Common myeloid progenitor, CD34-positive (primary cell): Measurements from ENCODE around the gene NPFFR2.

Experiments used
- CTCF ChIA-PET: fragments of 350-600 bp; sonication (Branson Sonifier 250); formaldehyde crosslinking; loops from one replicate; lab custom pipeline; 2021; ENCODE audit warnings: antibody characterized with exemption; lab: Charles Lee
- POLR2A ChIA-PET: fragments of 350-600 bp; sonication (Branson Sonifier 250); formaldehyde crosslinking; loops from one replicate; lab custom pipeline; 2021; ENCODE audit warnings: antibody characterized with exemption; lab: Charles Lee
- DNase-seq, 3 donors: peaks; one replicate each; pipeline versions ENCODE4 v3.0.0 to v3.0.0-alpha.2; 2013
- H3K27ac ChIP-seq, 2 experiments: 1 replicate in 1 of 2; 2 replicates in 1 of 2; pipeline ENCODE4 v1.7.0; 2013; ENCODE audit warnings: inconsistent platforms in 2 of 2, low read length in 2 of 2, mild to moderate bottlenecking in 2 of 2, low read depth in 1 of 2, moderate library complexity in 1 of 2; ENCODE audit not compliant: severe bottlenecking in 2 of 2, insufficient read depth in 1 of 2, poor library complexity in 1 of 2
- H3K27me3 ChIP-seq, 5 experiments: replicated peaks in 2 of 5; 1 replicate in 3 of 5; 2 replicates in 2 of 5; pipeline versions ENCODE4 v1.6.1 to v1.7.0; 2013; ENCODE audit warnings: low read length in 4 of 5, mild to moderate bottlenecking in 2 of 5, moderate library complexity in 2 of 5, inconsistent platforms in 1 of 5; ENCODE audit not compliant: insufficient read depth in 5 of 5, control insufficient read depth in 4 of 5
- H3K36me3 ChIP-seq, 4 experiments: 1 replicate in 2 of 4; 2 replicates in 2 of 4; pipeline versions ENCODE4 v1.6.1 to v1.7.0; 2013; ENCODE audit warnings: low read length in 3 of 4, control low read depth in 1 of 4, mild to moderate bottlenecking in 1 of 4; ENCODE audit not compliant: control insufficient read depth in 4 of 4, insufficient read depth in 4 of 4
- H3K4me1 ChIP-seq, 4 experiments: 1 replicate in 3 of 4; 2 replicates in 1 of 4; pipeline versions ENCODE4 v1.6.1 to v1.7.1; 2013; ENCODE audit warnings: low read length in 3 of 4, mild to moderate bottlenecking in 3 of 4, control low read depth in 1 of 4, inconsistent platforms in 1 of 4, moderate library complexity in 1 of 4; ENCODE audit not compliant: control insufficient read depth in 4 of 4, insufficient read depth in 4 of 4; ENCODE audit errors: control extremely low read depth in 1 of 4
- H3K4me3 ChIP-seq, 7 experiments: 1 replicate in 4 of 7; 2 replicates in 3 of 7; pipeline versions ENCODE4 v1.5.1 to v1.7.0; 2013; ENCODE audit warnings: mild to moderate bottlenecking in 7 of 7, low read length in 6 of 7, moderate library complexity in 6 of 7, inconsistent platforms in 2 of 7, low read depth in 2 of 7, control low read depth in 1 of 7; ENCODE audit not compliant: insufficient read depth in 4 of 7, control insufficient read depth in 1 of 7; ENCODE audit errors: extremely low read depth in 1 of 7
- H3K9me3 ChIP-seq, 5 experiments: 1 replicate in 4 of 5; 2 replicates in 1 of 5; pipeline versions ENCODE4 v1.6.1 to v1.7.1; 2013; ENCODE audit warnings: low read length in 4 of 5, mild to moderate bottlenecking in 2 of 5, inconsistent platforms in 1 of 5, low read depth in 1 of 5, moderate library complexity in 1 of 5; ENCODE audit not compliant: control insufficient read depth in 4 of 5, insufficient read depth in 2 of 5; ENCODE audit errors: control extremely low read depth in 1 of 5
- WGBS: methylation state at CpG from one replicate; pipeline ENCODE4 v1.1.5; 2013; ENCODE audit not compliant: insufficient coverage; 5-methylcytosine and 5-hydroxymethylcytosine counted together

The NPFFR2 gene

GRCh38 chr4:72019688-72020087 lies 12.1 kb upstream of the NPFFR2 start:
- WGBS: 87% methylated on average over 2 of the region's 3 CpGs
- H3K36me3 ChIP-seq: no peaks in the 10 kb centered on the region
- no peak for DNase-seq
- CTCF ChIA-PET: no interaction called here
- no peaks in the 10 kb centered on the region for H3K27me3 ChIP-seq
- no peaks in the 10 kb centered on the region for H3K4me1 ChIP-seq
- H3K9me3 ChIP-seq: no peaks in the 10 kb centered on the region
- no peak overlapping the region for H3K4me3 ChIP-seq
- no peak overlapping the region for H3K27ac ChIP-seq
- POLR2A ChIA-PET: no interaction called here

GRCh38 chr4:72022553-72022952 lies 9.2 kb upstream of the NPFFR2 start:
- CTCF ChIA-PET: no interaction called here
- no peaks in the 10 kb centered on the region for H3K4me1 ChIP-seq
- no CpG with 5 or more reads among the region's 1 CpG for WGBS
- DNase-seq: no peak
- H3K9me3 ChIP-seq: no peaks in the 10 kb centered on the region
- H3K27me3 ChIP-seq: no peaks in the 10 kb centered on the region
- no peak overlapping the region for H3K27ac ChIP-seq
- no peaks in the 10 kb centered on the region for H3K36me3 ChIP-seq
- POLR2A ChIA-PET: no interaction called here
- no peak overlapping the region for H3K4me3 ChIP-seq

- H3K4me3 ChIP-seq: no peak overlapping the region
- H3K27ac ChIP-seq: no peak overlapping the region
- no peaks in the 10 kb centered on the region for H3K27me3 ChIP-seq
- no peaks in the 10 kb centered on the region for H3K36me3 ChIP-seq
- no peaks in the 10 kb centered on the region for H3K9me3 ChIP-seq
- H3K4me1 ChIP-seq: no peaks in the 10 kb centered on the region
- ChIA-PET POLR2A (no interaction called here), CTCF (no interaction called here)
- DNase-seq: no peak
Observed at GRCh38 chr4:72055566-72055965, 23.8 kb downstream of the NPFFR2 start.

- no peaks in the 10 kb centered on the region for H3K27me3 ChIP-seq
- H3K4me1 ChIP-seq: no peaks in the 10 kb centered on the region
- no peak overlapping the region for H3K27ac ChIP-seq
- CTCF ChIA-PET: no interaction called here
- POLR2A ChIA-PET: no interaction called here
- no peaks in the 10 kb centered on the region for H3K36me3 ChIP-seq
- DNase-seq: no peak
- H3K9me3 ChIP-seq: no peaks in the 10 kb centered on the region
- WGBS: 89% methylated on average over 2 of the region's 2 CpGs
- H3K4me3 ChIP-seq: no peak overlapping the region
Observed at GRCh38 chr4:72063726-72064125, 31.9 kb downstream of the NPFFR2 start.

- no peaks in the 10 kb centered on the region for H3K9me3 ChIP-seq
- no peaks in the 10 kb centered on the region for H3K4me1 ChIP-seq
- CTCF ChIA-PET: no interaction called here
- 98% methylated on average over 5 of the region's 7 CpGs for WGBS
- no peak overlapping the region for H3K27ac ChIP-seq
- no peak overlapping the region for H3K4me3 ChIP-seq
- no peaks in the 10 kb centered on the region for H3K36me3 ChIP-seq
- POLR2A ChIA-PET: no interaction called here
- no peak for DNase-seq
- H3K27me3 ChIP-seq: no peaks in the 10 kb centered on the region
Observed at GRCh38 chr4:72067051-72067450, 35.3 kb downstream of the NPFFR2 start.

GRCh38 chr4:72073816-72074215 lies 42.0 kb downstream of the NPFFR2 start:
- no peak for DNase-seq
- Histone ChIP-seq H3K27ac (no peak overlapping the region), H3K36me3 (no peaks in the 10 kb centered on the region), H3K9me3 (no peaks in the 10 kb centered on the region), H3K4me1 (no peaks in the 10 kb centered on the region), H3K27me3 (no peaks in the 10 kb centered on the region), H3K4me3 (no peak overlapping the region)
- POLR2A ChIA-PET: no interaction called here
- CTCF ChIA-PET: no interaction called here

DNA sequence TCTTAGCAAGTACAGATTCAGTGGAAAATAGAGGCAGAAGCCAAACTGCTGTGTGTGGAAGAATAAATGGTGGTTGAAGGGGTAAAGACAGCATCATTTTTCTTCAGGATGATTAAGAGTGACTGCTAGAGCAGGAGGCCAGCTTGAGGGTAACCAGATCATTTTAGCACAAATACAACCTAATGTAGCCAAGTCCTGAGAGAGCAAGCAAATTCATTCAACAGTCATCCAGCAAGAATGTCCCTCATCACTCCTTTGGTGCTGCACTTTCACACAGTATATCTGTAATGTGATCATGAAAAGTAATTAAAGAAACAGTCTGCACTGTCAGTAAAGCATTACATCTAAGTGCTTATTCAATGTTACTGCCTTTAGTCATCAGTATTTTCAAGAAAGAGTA lies 44.8 kb downstream of the NPFFR2 start:
- POLR2A ChIA-PET: no interaction called here
- Histone ChIP-seq H3K27ac (no peak overlapping the region), H3K9me3 (peaks cover 0 to 1% (median 0%) of the 10 kb centered on the region in 5 experiments), H3K36me3 (no peaks in the 10 kb centered on the region), H3K27me3 (no peaks in the 10 kb centered on the region), H3K4me3 (no peak overlapping the region), H3K4me1 (no peaks in the 10 kb centered on the region)
- no peak for DNase-seq
- CTCF ChIA-PET: no interaction called here

GRCh38 chr4:72077346-72077745 lies 45.5 kb downstream of the NPFFR2 start:
- WGBS: no CpG with 5 or more reads among the region's 2 CpGs
- Histone ChIP-seq H3K4me3 (no peak overlapping the region), H3K36me3 (no peaks in the 10 kb centered on the region), H3K27me3 (no peaks in the 10 kb centered on the region), H3K4me1 (no peaks in the 10 kb centered on the region), H3K27ac (no peak overlapping the region), H3K9me3 (peaks cover 0 to 1% (median 0%) of the 10 kb centered on the region in 5 experiments)
- CTCF ChIA-PET: no interaction called here
- POLR2A ChIA-PET: no interaction called here
- DNase-seq: no peak
